Measurements from ENCODE around the gene GMPS. TPM values are rescaled to one million over a fixed set of nuclear protein-coding genes. Genes with fewer than 3 reads are reported as not detected.

GMPS gene
- total and polyA plus RNA-seq, 9 of the 15 experiments (the other 6 are each of a cell fraction or from before 2014, with no cell fraction given): 73.7 to 282 (median 156) TPM

GRCh38 chr3:155890671-155891190, 20.3 kb downstream of the GMPS start (continued):
- TF ChIP-seq, protein P1, sequence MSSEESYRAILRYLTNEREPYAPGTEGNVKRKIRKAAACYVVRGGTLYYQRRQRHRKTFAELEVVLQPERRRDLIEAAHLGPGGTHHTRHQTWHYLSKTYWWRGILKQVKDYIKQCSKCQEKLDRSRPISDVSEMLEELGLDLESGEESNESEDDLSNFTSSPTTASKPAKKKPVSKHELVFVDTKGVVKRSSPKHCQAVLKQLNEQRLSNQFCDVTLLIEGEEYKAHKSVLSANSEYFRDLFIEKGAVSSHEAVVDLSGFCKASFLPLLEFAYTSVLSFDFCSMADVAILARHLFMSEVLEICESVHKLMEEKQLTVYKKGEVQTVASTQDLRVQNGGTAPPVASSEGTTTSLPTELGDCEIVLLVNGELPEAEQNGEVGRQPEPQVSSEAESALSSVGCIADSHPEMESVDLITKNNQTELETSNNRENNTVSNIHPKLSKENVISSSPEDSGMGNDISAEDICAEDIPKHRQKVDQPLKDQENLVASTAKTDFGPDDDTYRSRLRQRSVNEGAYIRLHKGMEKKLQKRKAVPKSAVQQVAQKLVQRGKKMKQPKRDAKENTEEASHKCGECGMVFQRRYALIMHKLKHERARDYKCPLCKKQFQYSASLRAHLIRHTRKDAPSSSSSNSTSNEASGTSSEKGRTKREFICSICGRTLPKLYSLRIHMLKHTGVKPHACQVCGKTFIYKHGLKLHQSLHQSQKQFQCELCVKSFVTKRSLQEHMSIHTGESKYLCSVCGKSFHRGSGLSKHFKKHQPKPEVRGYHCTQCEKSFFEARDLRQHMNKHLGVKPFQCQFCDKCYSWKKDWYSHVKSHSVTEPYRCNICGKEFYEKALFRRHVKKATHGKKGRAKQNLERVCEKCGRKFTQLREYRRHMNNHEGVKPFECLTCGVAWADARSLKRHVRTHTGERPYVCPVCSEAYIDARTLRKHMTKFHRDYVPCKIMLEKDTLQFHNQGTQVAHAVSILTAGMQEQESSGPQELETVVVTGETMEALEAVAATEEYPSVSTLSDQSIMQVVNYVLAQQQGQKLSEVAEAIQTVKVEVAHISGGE (CRISPR knock-in tag; IDR thresholded peaks at IDR 0.05): peak in 1 of 3 experiments; percentile 47; a peak in 1 of 6 replicates
- TF ChIP-seq MNT (conservative IDR thresholded peaks at IDR 0.05) (peak; percentile 43 to 55; a peak in 2 of 4 replicates), POLR3G (IDR thresholded peaks at IDR 0.05; ENCODE audit: extremely low read depth, insufficient read length, insufficient replicate concordance) (no peak), CREB3L1 (IDR thresholded peaks at IDR 0.05; ENCODE audit: borderline replicate concordance, low read depth) (peak; percentile 70; the same call in 1 of the 2 replicates), EP300 (IDR thresholded peaks at IDR 0.05; ENCODE audit: low read length) (peak; percentile 91), TARDBP (IDR thresholded peaks at IDR 0.05) (peak; percentile 54; the same call in 1 of the 2 replicates), SMARCA4 (IDR thresholded peaks at IDR 0.05) (peak; percentile 93), SETDB1 (IDR thresholded peaks at IDR 0.05; ENCODE audit: low read length) (no peak), NEUROD1 (IDR thresholded peaks at IDR 0.05; ENCODE audit: borderline replicate concordance, low read depth, low read length, partially characterized antibody) (peak; percentile 51), SNAPC5 (CRISPR knock-in tag; IDR thresholded peaks at IDR 0.05) (no peak), ELK3 (CRISPR knock-in tag; IDR thresholded peaks at IDR 0.05) (no peak), XRCC4 (IDR thresholded peaks at IDR 0.05; ENCODE audit: extremely low read depth, insufficient read depth, insufficient read length) (no peak), TAL1 (IDR thresholded peaks at IDR 0.05) (peak; percentile 91)
- TF ChIP-seq, protein P2, sequence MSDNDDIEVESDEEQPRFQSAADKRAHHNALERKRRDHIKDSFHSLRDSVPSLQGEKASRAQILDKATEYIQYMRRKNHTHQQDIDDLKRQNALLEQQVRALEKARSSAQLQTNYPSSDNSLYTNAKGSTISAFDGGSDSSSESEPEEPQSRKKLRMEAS (CRISPR knock-in tag; IDR thresholded peaks at IDR 0.05): no peak
- TF ChIP-seq, protein P3, sequence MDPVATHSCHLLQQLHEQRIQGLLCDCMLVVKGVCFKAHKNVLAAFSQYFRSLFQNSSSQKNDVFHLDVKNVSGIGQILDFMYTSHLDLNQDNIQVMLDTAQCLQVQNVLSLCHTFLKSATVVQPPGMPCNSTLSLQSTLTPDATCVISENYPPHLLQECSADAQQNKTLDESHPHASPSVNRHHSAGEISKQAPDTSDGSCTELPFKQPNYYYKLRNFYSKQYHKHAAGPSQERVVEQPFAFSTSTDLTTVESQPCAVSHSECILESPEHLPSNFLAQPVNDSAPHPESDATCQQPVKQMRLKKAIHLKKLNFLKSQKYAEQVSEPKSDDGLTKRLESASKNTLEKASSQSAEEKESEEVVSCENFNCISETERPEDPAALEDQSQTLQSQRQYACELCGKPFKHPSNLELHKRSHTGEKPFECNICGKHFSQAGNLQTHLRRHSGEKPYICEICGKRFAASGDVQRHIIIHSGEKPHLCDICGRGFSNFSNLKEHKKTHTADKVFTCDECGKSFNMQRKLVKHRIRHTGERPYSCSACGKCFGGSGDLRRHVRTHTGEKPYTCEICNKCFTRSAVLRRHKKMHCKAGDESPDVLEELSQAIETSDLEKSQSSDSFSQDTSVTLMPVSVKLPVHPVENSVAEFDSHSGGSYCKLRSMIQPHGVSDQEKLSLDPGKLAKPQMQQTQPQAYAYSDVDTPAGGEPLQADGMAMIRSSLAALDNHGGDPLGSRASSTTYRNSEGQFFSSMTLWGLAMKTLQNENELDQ (CRISPR knock-in tag; IDR thresholded peaks at IDR 0.05; ENCODE audit: borderline replicate concordance): no peak

Measured in K562 (cell line).